Neural cell (in vitro differentiated cells): ENCODE results near the gene SH3BP5L. TPM values are rescaled to one million over a fixed set of nuclear protein-coding genes. Genes with fewer than 3 reads are reported as not detected.

Experiments
- H2AFZ ChIP-seq: fragments of 200-600, 300-800 bp; sonication (generic), shearing (Covaris generic); 2 replicates; pipeline ENCODE4 v1.6.0; 2014; ENCODE audit warnings: low read depth, mild to moderate bottlenecking, antibody characterized with exemption, low read length, moderate library complexity
- H3F3A ChIP-seq: fragments of 200-600 bp; shearing (Covaris generic); 2 replicates; pipeline ENCODE4 v1.6.1; 2016; ENCODE audit warnings: mild to moderate bottlenecking, moderate library complexity, mixed read lengths, antibody characterized with exemption, low read length; ENCODE audit not compliant: insufficient read depth, poor library complexity, severe bottlenecking
- H3K27ac ChIP-seq: fragments of 200-600, 300-800 bp; sonication (generic), shearing (Covaris generic); 2 replicates; pipeline ENCODE4 v1.5.1; 2014; ENCODE audit warnings: mild to moderate bottlenecking, low read length, moderate library complexity
- H3K27me3 ChIP-seq: fragments of 300-800, 200-600 bp; sonication (generic), shearing (Covaris generic); 2 replicates; pipeline ENCODE4 v1.6.0; 2014; ENCODE audit warnings: mild to moderate bottlenecking, low read depth, low read length, moderate library complexity; ENCODE audit not compliant: insufficient read depth
- H3K36me3 ChIP-seq: fragments of 300-800, 200-600 bp; sonication (generic), shearing (Covaris generic); 2 replicates; pipeline ENCODE4 v1.5.1; 2014; ENCODE audit warnings: mild to moderate bottlenecking, antibody characterized with exemption, low read length, moderate library complexity; ENCODE audit not compliant: insufficient read depth
- H3K4me2 ChIP-seq: fragments of 300-800, 200-600 bp; sonication (generic), shearing (Covaris generic); 2 replicates; pipeline ENCODE4 v1.6.0; 2014; ENCODE audit warnings: mild to moderate bottlenecking, low read length
- H3K4me3 ChIP-seq: fragments of 300-800, 200-600 bp; sonication (generic), shearing (Covaris generic); 2 replicates; pipeline ENCODE4 v1.5.1; 2014; ENCODE audit warnings: mild to moderate bottlenecking, low read length, moderate library complexity
- H3K79me2 ChIP-seq: fragments of 200-600 bp; shearing (Covaris generic); replicated peaks from 2 replicates; pipeline ENCODE4 v1.6.0; 2014; ENCODE audit warnings: mild to moderate bottlenecking, low read length, moderate library complexity; ENCODE audit not compliant: insufficient read depth
- H3K9ac ChIP-seq: fragments of 300-800, 200-600 bp; sonication (generic), shearing (Covaris generic); 2 replicates; pipeline ENCODE4 v1.6.1; 2016; ENCODE audit warnings: mild to moderate bottlenecking, low read length, mixed read lengths
- H3K9me2 ChIP-seq: fragments of 200-600 bp; shearing (Covaris generic); 2 replicates; pipeline ENCODE4 v1.6.1; 2016; ENCODE audit warnings: mild to moderate bottlenecking, low read length, mixed read lengths; ENCODE audit not compliant: insufficient read depth
- H3K9me3 ChIP-seq: fragments of 200-600, 300-800 bp; sonication (generic), shearing (Covaris generic); 2 replicates; pipeline ENCODE4 v1.6.1; 2016; ENCODE audit warnings: mild to moderate bottlenecking, mixed run types, low read length, moderate library complexity, mixed read lengths
- H4K20me1 ChIP-seq: fragments of 200-600 bp; shearing (Covaris generic); 2 replicates; pipeline ENCODE4 v1.6.1; 2016; ENCODE audit warnings: mild to moderate bottlenecking, mixed run types; ENCODE audit not compliant: insufficient read depth
- RAD21 ChIP-seq: fragments of 450-650 bp; conservative IDR thresholded peaks from 2 replicates; pipeline ENCODE4 v1.6.1; 2014; ENCODE audit warnings: antibody characterized with exemption, mild to moderate bottlenecking, moderate library complexity
- SMC3 ChIP-seq: fragments of 450-650 bp; conservative IDR thresholded peaks from 2 replicates; pipeline ENCODE4 v1.6.1; 2014; ENCODE audit warnings: antibody characterized with exemption, mild to moderate bottlenecking, moderate library complexity; ENCODE audit not compliant: poor library complexity
- polyA plus RNA-seq: library from polyadenylated mRNA; depleted of rRNA; stranded (reverse); fragments of >200 nt; gene quantifications from 2 replicates; pipeline ENCODE4 v1.2.3, GENCODE V29; 2014
- small RNA-seq, 3 experiments: library from RNA; depleted of rRNA; stranded (forward); fragments of <200 nt; gene quantifications; one replicate each; pipeline ENCODE3, GENCODE V24; 2012

SH3BP5L gene
- polyA plus RNA-seq, 1 donor from 2014 or later = 38.6 TPM

- Histone ChIP-seq H3K79me2 (no peaks in the 10 kb centered on the region), H3K27ac (no peak overlapping the region), H3K36me3 (no peaks in the 10 kb centered on the region), H2AFZ (no peak overlapping the region), H3K9me2 (no peaks in the 10 kb centered on the region), H3K9me3 (peaks cover 5% of the 10 kb centered on the region), H4K20me1 (no peaks in the 10 kb centered on the region), H3K27me3 (no peaks in the 10 kb centered on the region), H3K4me2 (no peak overlapping the region), H3F3A (no peaks in the 10 kb centered on the region), H3K9ac (no peak overlapping the region), H3K4me3 (no peak overlapping the region)
- TF ChIP-seq RAD21 (no peak), SMC3 (no peak)
Measured at GRCh38 chr1:248775441-248775840, 50.3 kb downstream of the SH3BP5L start.

Small RNA genes lying within 50 kb of the gene (small RNA-seq; reads per million reads assigned to genes)
- 0 reads per million in 3 experiments for gene MIR3124

Other genes with a start within 250 kb of the SH3BP5L start
- gene OR2T10, start 228.2 kb downstream of the SH3BP5L start, polyA plus RNA-seq = not detected in 2 replicates
- not detected in 2 replicates for gene OR2T11, start 190.8 kb downstream of the SH3BP5L start, polyA plus RNA-seq
- not detected in 2 replicates for gene OR2T35, start 180.6 kb downstream of the SH3BP5L start, polyA plus RNA-seq
- not detected in 2 replicates for gene OR2T27, start 170.4 kb downstream of the SH3BP5L start, polyA plus RNA-seq
- not detected in 2 replicates for gene OR14I1, start 123.1 kb downstream of the SH3BP5L start, polyA plus RNA-seq
- not detected in 2 replicates for gene LYPD8, start 70.2 kb downstream of the SH3BP5L start, polyA plus RNA-seq
- gene ZNF672, start 12.3 kb upstream of the SH3BP5L start, polyA plus RNA-seq = 22.9 and 31.0 TPM in 2 replicates
- gene ZNF692, start 33.2 kb upstream of the SH3BP5L start, polyA plus RNA-seq = 183 and 255 TPM in 2 replicates
- gene PGBD2, start 80.3 kb upstream of the SH3BP5L start, polyA plus RNA-seq = 8.1 and 10.5 TPM in 2 replicates